Endothelial cell of umbilical vein (primary cell): ENCODE data around the gene SCAF1. TPM values are rescaled to one million over a fixed set of nuclear protein-coding genes. Genes with fewer than 3 reads are reported as not detected.

Experiments
- BruUV-seq: library from RNA; stranded (reverse); fragments of 400-500 nt; replicated peaks from 2 replicates; lab custom pipeline; 2021; lab: Mats Ljungman, UMichigan
- CTCF ChIA-PET: fragments of 300-600, 350-600 bp; sonication (Branson Sonifier 250); formaldehyde crosslinking; loops from one replicate; lab custom pipeline; 2021; ENCODE audit warnings: antibody characterized with exemption, inconsistent platforms; lab: Charles Lee
- POLR2A ChIA-PET: fragments of 300-600, 350-600 bp; sonication (Branson Sonifier 250); formaldehyde crosslinking; loops from one replicate; lab custom pipeline; 2021; ENCODE audit warnings: antibody characterized with exemption, inconsistent platforms; lab: Charles Lee
- DNase-seq: peaks from one replicate; pipeline ENCODE4 v3.0.0-alpha.2; 2011; ENCODE audit warnings: low read depth, low spot score
- FAIRE-seq: peaks from 2 replicates; lab custom pipeline; 2011; peaks lifted over from hg19 to GRCh38; lab: Jason Lieb, UNC
- H2AFZ ChIP-seq: 2 replicates; pipeline ENCODE4 v1.6.0; 2012; ENCODE audit warnings: low read depth, low read length, control low read depth, inconsistent platforms
- H3K27ac ChIP-seq: 2 replicates; pipeline ENCODE4 v1.5.1; 2011; ENCODE audit warnings: low read depth, mild to moderate bottlenecking, control low read depth, low read length, moderate library complexity; ENCODE audit not compliant: insufficient read depth
- H3K27me3 ChIP-seq, 2 experiments: 2 replicates each; pipeline versions ENCODE4 v1.6.0 to v1.6.1; 2011; ENCODE audit warnings: low read length in 2 of 2, mixed read lengths in 1 of 2; ENCODE audit not compliant: control insufficient read depth in 2 of 2, insufficient read depth in 2 of 2
- H3K36me3 ChIP-seq, 2 experiments: 2 replicates in 1 of 2; 3 replicates in 1 of 2; pipeline ENCODE4 v1.5.1; 2011; ENCODE audit warnings: low read length in 2 of 2, mild to moderate bottlenecking in 1 of 2, moderate library complexity in 1 of 2; ENCODE audit not compliant: control insufficient read depth in 2 of 2, insufficient read depth in 2 of 2; ENCODE audit errors: extremely low read depth in 1 of 2
- H3K4me1 ChIP-seq: 3 replicates; pipeline ENCODE4 v1.5.1; 2011; ENCODE audit warnings: mild to moderate bottlenecking, low read length; ENCODE audit not compliant: control insufficient read depth, insufficient read depth; ENCODE audit errors: extremely low read depth
- H3K4me2 ChIP-seq: 2 replicates; pipeline ENCODE4 v1.6.1; 2011; ENCODE audit warnings: low read length, control low read depth, mixed read lengths; ENCODE audit not compliant: insufficient read depth
- H3K4me3 ChIP-seq, 3 experiments: fragments of 200-600 bp in 1 of 3; sonication (generic), shearing (Covaris generic) in 1 of 3; replicated peaks in 1 of 3; 2 replicates each; pipeline ENCODE4 v1.5.1; 2011 to 2016; ENCODE audit warnings: control low read depth in 3 of 3, low read length in 3 of 3, mild to moderate bottlenecking in 2 of 3, inconsistent platforms in 1 of 3, low read depth in 1 of 3, moderate library complexity in 1 of 3; ENCODE audit not compliant: insufficient read depth in 1 of 3
- H3K79me2 ChIP-seq: 2 replicates; pipeline ENCODE4 v1.6.0; 2012; ENCODE audit warnings: low read length, inconsistent platforms; ENCODE audit not compliant: control insufficient read depth, insufficient read depth
- H3K9ac ChIP-seq: replicated peaks from 2 replicates; pipeline ENCODE3; 2011; ENCODE audit warnings: low read length, control low read depth; ENCODE audit not compliant: insufficient read depth; ENCODE audit errors: extremely low read depth
- H3K9me1 ChIP-seq: replicated peaks from 3 replicates; pipeline ENCODE4 v1.6.0; 2011; ENCODE audit warnings: mild to moderate bottlenecking, low read length; ENCODE audit not compliant: control insufficient read depth, insufficient read depth; ENCODE audit errors: extremely low read depth
- H3K9me3 ChIP-seq: replicated peaks from 2 replicates; pipeline ENCODE4 v1.5.1; 2012; ENCODE audit warnings: low read length, inconsistent platforms; ENCODE audit not compliant: control insufficient read depth, insufficient read depth
- H4K20me1 ChIP-seq: replicated peaks from 2 replicates; pipeline ENCODE3; 2011; ENCODE audit warnings: mild to moderate bottlenecking, low read length; ENCODE audit not compliant: control insufficient read depth, insufficient read depth; ENCODE audit errors: extremely low read depth
- EZH2 ChIP-seq: IDR thresholded peaks from 2 replicates; pipeline ENCODE4 v1.6.1; 2012; ENCODE audit warnings: borderline replicate concordance, low read depth, mild to moderate bottlenecking, moderate library complexity, low read length, inconsistent platforms; ENCODE audit not compliant: severe bottlenecking
- FOS ChIP-seq: IDR thresholded peaks from 2 replicates; pipeline ENCODE4 v1.6.1; 2011; ENCODE audit warnings: mild to moderate bottlenecking, low read length, moderate library complexity, borderline replicate concordance; ENCODE audit not compliant: insufficient read depth
- GATA2 ChIP-seq: IDR thresholded peaks from 2 replicates; pipeline ENCODE4 v1.7.0; 2011; ENCODE audit warnings: low read depth, mild to moderate bottlenecking, moderate library complexity, mixed read lengths, low read length; ENCODE audit not compliant: insufficient read length, insufficient read depth
- JUN ChIP-seq: IDR thresholded peaks from 2 replicates; pipeline ENCODE4 v1.6.1; 2011; ENCODE audit warnings: borderline replicate concordance, low read depth; ENCODE audit not compliant: insufficient read length, insufficient read depth
- MYC ChIP-seq: IDR thresholded peaks from one replicate; pipeline ENCODE4 v1.6.1; 2011; ENCODE audit warnings: mild to moderate bottlenecking, low read depth, low read length
- POLR2A ChIP-seq: IDR thresholded peaks from 2 replicates; pipeline ENCODE4 v1.6.1; 2012; ENCODE audit warnings: low read depth, mild to moderate bottlenecking, control low read depth, low read length
- POLR2AphosphoS5 ChIP-seq: IDR thresholded peaks from 2 replicates; pipeline ENCODE4 v1.6.1; 2012; ENCODE audit warnings: low read depth, mild to moderate bottlenecking, control low read depth, low read length, moderate library complexity; ENCODE audit not compliant: insufficient read depth
- dilution Hi-C: fragments of 300-500 bp; cut with MboI; formaldehyde crosslinking; loops from one replicate; pipeline ENCODE4 v1.15.0; 2019; ENCODE audit warnings: low sequenced_read_pairs; ENCODE audit not compliant: extremely low pct_ligation_motif_present
- intact Hi-C: fragments of 100-400 bp; cut with micrococcal nuclease; formaldehyde crosslinking; loops from one replicate; pipeline ENCODE4 v1.10.0; 2022
- polyA plus RNA-seq, 4 experiments: library from polyadenylated mRNA; depleted of rRNA in 3 of 4; stranded (reverse) in 3 of 4; unstranded in 1 of 4; fragments of >200 nt; gene quantifications; 2 replicates each; pipeline versions ENCODE4 v1.2.1 to v1.2.3, GENCODE V29; 2011 to 2012; ENCODE audit warnings: missing spikeins in 1 of 4
- total RNA-seq: library from RNA; stranded (reverse); gene quantifications from 2 replicates; pipeline ENCODE4 v1.2.3, GENCODE V29; 2021
- TF ChIP-seq, protein P1 (sequence below): IDR thresholded peaks from 2 replicates; pipeline ENCODE4 v1.6.1; 2011; ENCODE audit not compliant: insufficient read depth, insufficient read length
- TF ChIP-seq, protein P2 (sequence below), 2 donors: IDR thresholded peaks; 1 replicate in 1 of 2; 2 replicates in 1 of 2; pipeline ENCODE4 v1.5.1; 2011; ENCODE audit warnings: low read length in 2 of 2, mild to moderate bottlenecking in 2 of 2, moderate library complexity in 2 of 2, control low read depth in 1 of 2, inconsistent platforms in 1 of 2, low read depth in 1 of 2; ENCODE audit not compliant: insufficient read depth in 1 of 2; ENCODE audit errors: extremely low read depth in 1 of 2

The SCAF1 gene
- total and polyA plus RNA-seq, 2 donors (not counting 3 experiments of a cell fraction or from before 2014, with no cell fraction given): 13.3 to 75.8 TPM

DNA sequence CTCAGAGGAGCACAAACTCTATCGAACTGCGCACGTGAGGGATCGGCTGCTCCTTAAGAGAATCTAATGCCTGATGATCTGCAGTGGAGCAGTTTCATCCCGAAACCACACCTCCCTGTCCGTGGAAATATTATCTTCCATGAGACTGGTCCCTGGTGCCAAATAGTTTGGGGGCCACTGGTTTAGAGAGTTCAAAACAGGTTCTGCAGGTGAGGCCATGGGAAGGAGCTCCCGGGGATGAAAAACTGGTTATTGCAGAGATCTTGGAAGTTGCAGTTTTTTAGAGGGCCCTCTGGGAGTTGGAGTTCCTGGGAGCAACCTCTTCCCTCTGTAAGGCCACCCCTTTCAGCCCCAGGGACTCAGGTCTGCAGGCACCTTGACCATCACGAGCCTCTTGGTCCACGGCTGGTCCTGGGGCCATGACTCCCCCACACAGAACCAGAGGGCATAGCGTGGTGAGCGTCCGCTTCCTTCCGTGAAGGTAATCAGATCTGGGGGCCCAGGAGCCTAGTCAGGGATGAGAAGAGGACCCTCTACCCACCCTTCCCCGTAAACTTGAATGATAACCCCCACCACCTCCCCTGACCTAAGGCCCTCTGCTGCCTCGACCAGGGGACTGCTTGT, 18.4 kb downstream of the SCAF1 start:
- CTCF ChIA-PET: interaction anchor here (0.9 kb wide), 1 partner anchor 12 kb away, joined by 3 read pairs; no protein-coding TSS in a partner anchor
- Histone ChIP-seq H3K9me3 (no peaks in the 10 kb centered on the region), H3K4me2 (no peak overlapping the region), H3K27ac (no peak overlapping the region), H3K79me2 (peaks cover 4% of the 10 kb centered on the region), H3K36me3 (peaks cover 12 to 61% of the 10 kb centered on the region in 2 experiments), H3K4me3 (no peak overlapping the region), H2AFZ (no peak overlapping the region), H4K20me1 (no peaks in the 10 kb centered on the region), H3K27me3 (no peaks in the 10 kb centered on the region), H3K4me1 (no peaks in the 10 kb centered on the region), H3K9ac (no peak overlapping the region), H3K9me1 (no peaks in the 10 kb centered on the region)
- no TSS peak for BruUV-seq
- TF ChIP-seq GATA2 (no peak), POLR2A (no peak), FOS (no peak), MYC (no peak), EZH2 (no peak), JUN (no peak), POLR2AphosphoS5 (no peak)
- TF ChIP-seq, protein P1, sequence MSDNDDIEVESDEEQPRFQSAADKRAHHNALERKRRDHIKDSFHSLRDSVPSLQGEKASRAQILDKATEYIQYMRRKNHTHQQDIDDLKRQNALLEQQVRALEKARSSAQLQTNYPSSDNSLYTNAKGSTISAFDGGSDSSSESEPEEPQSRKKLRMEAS: no peak
- TF ChIP-seq, protein P2, sequence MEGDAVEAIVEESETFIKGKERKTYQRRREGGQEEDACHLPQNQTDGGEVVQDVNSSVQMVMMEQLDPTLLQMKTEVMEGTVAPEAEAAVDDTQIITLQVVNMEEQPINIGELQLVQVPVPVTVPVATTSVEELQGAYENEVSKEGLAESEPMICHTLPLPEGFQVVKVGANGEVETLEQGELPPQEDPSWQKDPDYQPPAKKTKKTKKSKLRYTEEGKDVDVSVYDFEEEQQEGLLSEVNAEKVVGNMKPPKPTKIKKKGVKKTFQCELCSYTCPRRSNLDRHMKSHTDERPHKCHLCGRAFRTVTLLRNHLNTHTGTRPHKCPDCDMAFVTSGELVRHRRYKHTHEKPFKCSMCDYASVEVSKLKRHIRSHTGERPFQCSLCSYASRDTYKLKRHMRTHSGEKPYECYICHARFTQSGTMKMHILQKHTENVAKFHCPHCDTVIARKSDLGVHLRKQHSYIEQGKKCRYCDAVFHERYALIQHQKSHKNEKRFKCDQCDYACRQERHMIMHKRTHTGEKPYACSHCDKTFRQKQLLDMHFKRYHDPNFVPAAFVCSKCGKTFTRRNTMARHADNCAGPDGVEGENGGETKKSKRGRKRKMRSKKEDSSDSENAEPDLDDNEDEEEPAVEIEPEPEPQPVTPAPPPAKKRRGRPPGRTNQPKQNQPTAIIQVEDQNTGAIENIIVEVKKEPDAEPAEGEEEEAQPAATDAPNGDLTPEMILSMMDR (IDR thresholded peaks at IDR 0.05; ENCODE audit: extremely low read depth in 1 of 2, insufficient read depth in 1 of 2, low read depth in 1 of 2, low read length in 2 of 2): no peak
- DNase-seq: no peak
- no peak for FAIRE-seq
- intact Hi-C loops (no loop called here), dilution Hi-C loops (no loop called here)
- POLR2A ChIA-PET: no interaction called here
